HG03095 (cell line): Measurements from ENCODE around the gene ST3GAL6.
"Not testable (repeated sequence)": the region's sequence is repeated elsewhere in the genome, so short reads cannot be mapped to it uniquely, and the experiment has no call there.

Source experiments
- ATAC-seq: cut with Tn5 transposase; IDR thresholded peaks from one replicate; pipeline ENCODE4 v1.9.1; 2021; ENCODE audit warnings: moderate library complexity; ENCODE audit not compliant: unreplicated experiment

Gene ST3GAL6

DNA sequence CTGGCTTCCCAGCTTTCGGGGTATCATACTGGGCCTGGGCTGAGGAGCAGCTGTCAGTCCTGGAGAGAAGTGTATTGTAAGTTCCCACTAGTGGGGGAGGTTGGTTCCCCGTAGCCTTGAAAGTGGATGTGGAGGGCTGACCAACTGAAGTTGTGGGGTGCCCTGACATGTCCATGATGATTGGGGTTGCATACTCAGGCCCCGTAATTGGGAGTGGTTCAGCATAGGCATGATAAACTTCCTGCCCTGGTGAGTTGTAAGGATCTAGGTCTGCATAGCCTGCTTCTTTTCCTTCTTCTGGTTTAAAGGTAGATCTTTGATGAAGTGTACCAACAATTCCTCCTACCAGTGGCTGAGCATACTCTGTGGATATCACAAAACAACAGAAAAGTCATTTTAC, 36.3 kb downstream of the ST3GAL6 start:
- no peak for ATAC-seq

DNA sequence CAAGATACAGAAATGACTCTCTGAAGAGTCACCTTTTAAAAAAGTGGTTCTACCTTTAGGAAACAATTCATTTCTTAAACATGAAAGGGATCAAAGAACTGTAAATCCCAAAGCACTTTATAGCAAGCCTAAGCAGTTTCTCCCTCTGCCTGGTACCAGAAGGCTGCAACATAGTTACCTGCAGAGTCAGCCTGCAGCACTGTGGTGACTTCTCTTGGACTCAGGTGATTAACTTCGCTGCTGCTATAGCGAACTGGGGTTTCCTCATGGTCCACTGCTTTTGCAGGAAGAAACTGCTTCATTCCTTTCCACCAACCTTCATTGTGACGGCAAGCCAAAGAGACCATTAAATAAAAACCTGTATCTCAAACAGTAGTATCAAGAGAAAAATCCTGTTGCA, 37.3 kb downstream of the ST3GAL6 start:
- ATAC-seq, result no peak

DNA sequence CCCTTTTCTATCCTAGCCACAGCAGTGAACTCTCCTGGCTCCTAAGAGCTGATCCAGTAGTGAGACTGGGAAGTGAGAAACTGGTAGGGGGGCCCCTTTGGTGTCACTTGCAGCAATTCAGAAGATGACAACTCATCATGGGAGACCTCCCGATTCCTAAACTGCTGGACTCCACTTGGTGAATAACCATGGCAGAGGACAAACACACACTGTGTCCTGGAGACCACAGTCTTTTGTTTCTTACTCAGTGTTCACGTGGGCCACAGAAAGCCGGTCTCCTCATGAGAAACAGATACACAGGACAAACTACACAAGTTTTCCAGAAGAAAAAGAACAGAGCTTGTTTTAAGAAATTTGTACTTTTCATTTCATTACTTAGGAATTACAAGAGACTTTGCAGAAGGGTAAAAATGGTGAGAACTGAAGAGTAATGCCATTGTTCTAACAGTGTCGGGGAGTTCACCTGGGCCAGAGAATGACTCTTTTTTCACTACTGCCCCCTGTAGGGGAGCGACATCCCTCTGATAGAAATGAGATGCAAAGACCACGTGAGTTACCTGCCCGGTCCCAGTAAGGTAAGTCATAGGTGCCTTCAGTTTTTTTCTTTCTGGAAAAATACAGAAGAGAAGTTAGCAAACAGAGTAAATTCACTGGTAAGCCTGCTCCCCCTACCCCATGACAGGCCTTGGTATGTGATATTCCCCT, 38.1 kb downstream of the ST3GAL6 start:
- ATAC-seq, result no peak

DNA sequence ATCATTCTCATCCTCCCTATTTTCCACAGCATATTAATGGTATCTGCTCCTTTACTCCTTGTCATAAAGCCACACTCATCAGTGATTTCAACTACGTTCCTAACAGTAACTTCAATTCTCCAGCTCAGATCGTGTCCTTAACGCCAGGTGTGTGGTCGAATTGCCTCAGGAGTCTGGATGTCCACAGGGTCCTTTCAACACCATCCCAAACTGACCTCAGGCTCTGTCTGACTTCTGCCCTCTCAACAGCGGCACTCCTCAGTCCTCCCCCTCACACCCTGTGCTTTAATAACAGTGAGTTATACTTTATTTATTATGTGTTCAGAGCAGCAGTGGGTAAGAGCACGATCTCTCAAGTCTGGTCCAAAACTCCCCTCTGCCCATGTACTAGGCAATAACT, 42.4 kb downstream of the ST3GAL6 start:
- ATAC-seq, result no peak

GRCh38 chr3:98806521-98806920, 43.4 kb downstream of the ST3GAL6 start:
- no peak for ATAC-seq

GRCh38 chr3:98807011-98807410, 43.9 kb downstream of the ST3GAL6 start:
- ATAC-seq, result no peak

DNA sequence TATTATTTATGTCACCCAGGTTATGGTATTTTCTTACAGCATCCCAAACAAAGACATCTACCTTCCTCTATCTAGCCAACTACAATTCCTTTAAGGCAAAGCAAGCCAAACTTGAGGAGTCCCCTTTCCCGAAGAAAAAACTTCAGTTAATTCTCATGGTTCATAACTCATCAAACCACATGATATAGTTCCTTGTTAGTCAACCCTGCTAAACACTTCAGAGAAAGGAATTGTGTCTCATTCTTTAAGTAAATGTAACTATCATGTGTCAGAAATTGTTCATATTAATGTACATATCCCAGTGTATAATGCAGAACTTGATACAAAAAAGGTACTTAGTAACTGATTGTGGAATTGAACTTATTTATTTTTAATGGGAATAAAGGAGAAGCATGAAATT, 44.4 kb downstream of the ST3GAL6 start:
- no peak for ATAC-seq

DNA sequence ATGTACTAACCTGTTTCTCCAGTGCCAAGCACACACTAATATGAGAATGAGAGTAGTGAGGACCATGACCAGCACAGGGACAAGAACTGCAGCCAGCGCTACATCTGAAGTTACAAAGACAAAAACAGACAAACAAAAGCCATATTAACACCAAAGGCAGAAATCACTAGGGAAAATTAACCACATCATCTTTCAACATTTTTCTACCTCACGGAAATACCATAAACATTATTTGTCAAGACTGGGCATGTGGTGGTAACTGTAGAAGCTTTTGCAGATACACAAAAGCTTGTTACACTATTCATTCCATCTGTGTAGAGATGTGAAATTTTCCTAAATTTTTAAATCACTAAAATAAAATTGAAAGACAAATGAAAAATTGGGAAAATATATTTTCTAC, 44.9 kb downstream of the ST3GAL6 start:
- no peak for ATAC-seq

DNA sequence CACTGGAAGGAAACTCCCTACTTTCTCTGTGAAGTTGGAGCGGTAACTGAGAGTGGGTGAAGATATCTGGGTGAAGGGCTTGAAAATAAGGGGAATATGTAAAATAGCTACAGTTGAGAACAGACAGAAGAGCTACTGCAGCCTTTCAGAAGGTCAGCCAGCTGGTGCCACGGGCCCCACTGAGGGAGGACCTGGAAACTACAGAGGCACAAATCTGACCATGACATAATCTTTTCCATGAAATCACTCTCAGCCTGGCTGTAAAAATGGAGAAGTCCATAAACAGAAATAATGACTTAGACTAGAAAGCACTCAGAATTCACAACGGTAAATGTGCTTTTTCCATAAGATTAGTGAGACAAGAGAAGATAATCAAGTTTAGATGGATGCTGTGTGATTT, 46.4 kb downstream of the ST3GAL6 start:
- ATAC-seq, result no peak

DNA sequence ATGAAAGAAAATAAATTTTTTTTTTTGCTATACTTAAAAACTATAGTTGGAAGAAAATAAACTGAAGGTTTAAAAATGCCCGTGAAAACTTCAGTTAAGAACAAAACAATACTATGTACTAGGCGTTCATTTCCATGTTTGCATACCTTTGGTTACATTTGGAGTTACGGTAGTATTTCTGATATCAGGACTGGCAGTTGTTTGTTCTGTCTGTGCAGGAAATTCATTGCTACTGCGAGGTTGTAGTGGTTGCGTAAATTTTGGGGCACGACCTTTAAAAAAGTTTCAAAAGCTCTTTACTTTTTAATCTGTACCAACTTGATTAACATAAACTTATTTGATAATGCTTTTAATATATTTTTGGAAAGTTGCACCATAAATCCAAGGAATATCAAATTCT, 47.9 kb downstream of the ST3GAL6 start:
- ATAC-seq, result no peak

GRCh38 chr3:98812851-98813374, 49.8 kb downstream of the ST3GAL6 start:
- no peak for ATAC-seq

GRCh38 chr3:98814817-98815420, 51.8 kb downstream of the ST3GAL6 start:
- ATAC-seq, result no peak

DNA sequence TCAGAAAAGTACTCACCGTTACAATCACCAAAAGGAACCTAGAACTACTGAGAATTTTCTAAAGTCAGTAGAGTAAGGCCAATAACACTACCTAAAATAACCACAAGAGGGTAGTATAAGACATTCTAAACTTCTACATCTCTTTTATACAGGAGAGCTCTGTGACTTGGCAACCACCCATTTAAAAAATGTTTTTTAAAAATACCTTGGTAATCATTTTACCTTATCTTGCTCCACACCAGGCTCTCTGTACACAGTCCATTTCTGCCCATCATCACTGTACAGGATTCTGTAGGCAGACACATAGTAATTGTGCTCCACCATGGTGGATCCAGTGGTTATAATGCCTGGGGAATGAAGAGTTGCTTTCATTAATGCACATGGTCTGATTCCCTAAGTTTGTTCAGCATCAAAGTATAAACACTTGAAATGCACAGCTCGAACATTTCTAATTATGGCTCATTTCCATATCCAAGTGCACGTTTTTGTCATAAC, 54.5 kb downstream of the ST3GAL6 start:
- peak; percentile 78 for ATAC-seq

DNA sequence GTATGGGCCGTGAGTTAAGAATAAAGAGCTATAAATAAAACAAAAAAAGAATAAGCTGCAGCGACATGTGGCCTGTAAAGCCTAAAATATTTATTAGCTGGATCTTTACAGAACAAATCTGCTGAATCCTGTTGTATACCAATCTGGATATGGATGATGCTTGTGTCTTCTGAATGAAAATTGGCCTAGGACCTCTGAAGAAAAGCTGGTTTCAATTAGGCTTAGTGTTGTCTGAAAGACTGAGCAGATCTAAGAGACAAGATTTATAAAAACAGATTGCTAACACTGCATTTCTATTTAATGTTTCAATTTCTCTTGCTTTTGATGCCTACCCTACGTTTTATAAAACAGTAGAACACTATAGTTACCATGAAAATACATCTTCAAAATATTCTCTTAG, 57.9 kb downstream of the ST3GAL6 start:
- no peak for ATAC-seq

- ATAC-seq, result no peak
Measured at GRCh38 chr3:98823791-98824190, 60.7 kb downstream of the ST3GAL6 start.

GRCh38 chr3:98824256-98824655, 61.1 kb downstream of the ST3GAL6 start:
- ATAC-seq, result no peak

DNA sequence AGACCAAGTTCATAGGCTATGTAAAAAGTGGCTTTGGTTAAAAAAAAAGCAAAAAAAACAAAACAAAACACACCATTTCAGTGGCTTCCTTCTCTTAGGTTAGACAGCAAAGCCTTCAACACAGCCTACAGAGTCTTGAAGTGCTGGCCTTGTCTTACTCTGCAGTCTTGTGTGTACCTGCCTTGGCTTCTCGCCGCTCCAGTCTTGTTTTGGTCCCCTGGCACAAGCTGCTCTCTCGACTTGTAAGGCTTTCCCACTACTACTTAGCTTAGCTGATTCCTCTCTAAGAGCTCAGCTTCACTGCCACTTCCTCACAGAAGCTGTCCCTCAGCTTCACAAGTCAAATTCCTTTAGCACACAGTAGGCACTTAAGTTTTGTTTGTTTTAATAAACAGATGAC, 63.0 kb downstream of the ST3GAL6 start:
- ATAC-seq, result no peak

DNA sequence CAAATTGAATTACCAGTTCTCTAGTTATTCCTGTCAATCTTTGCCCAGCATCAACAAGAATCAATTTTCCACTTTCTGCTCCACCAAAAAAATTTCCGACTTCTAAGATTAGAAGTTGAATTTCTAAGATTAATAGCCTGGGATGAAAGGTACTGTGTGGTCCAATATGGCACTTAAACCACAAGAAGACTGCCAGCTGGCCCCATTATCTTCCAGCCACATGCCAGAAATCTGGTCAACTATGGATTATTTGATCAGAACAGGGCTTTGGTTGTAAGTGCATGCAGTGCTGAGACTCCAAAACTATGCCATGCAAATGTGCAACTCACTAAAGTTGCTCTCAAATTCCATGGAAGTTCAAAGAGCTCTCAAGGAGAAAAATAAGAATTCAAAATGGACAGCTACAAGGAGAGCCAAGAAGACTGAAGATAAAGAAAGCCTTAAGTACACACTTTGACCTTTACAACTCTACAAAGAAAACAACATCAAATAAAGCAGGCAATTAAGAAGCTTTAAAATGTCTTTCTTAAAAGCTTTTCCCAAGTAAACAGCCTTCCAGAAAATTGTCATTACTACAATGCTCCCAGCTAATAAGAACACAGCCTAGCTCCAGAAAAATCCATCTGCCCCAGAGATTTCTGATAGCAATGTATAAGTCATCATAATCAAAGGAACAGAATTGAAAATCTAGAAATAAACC, 64.2 kb downstream of the ST3GAL6 start:
- no peak for ATAC-seq

DNA sequence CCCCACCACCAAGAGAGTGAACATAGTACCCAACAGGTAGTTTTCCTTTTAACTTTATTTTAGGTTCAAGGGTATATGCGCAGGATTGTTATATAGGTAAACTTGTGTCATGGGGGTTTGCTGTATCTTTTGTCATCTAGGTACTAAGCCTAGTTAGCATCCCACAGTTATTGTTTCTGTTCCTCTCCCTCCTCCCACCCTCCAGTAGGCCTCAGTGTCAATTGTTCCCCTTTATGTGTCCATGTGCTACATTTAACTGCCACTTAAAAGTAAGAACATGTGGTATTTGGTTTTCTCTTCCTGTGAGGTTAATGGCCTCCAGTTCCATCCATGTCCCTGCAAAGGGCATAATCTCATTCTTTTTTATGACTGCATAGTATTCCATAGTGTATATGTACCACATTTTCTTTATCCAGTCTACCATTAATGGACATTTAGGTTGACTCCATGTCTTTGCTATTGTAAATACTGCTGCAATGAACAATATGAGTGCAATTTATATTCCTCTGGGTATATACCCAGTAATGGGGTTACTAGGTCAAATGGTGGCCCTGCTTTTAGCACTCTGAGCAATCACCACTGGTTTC, 66.2 kb downstream of the ST3GAL6 start:
- no peak for ATAC-seq

GRCh38 chr3:98831060-98831459, 67.9 kb downstream of the ST3GAL6 start:
- not testable (repeated sequence) for ATAC-seq

DNA sequence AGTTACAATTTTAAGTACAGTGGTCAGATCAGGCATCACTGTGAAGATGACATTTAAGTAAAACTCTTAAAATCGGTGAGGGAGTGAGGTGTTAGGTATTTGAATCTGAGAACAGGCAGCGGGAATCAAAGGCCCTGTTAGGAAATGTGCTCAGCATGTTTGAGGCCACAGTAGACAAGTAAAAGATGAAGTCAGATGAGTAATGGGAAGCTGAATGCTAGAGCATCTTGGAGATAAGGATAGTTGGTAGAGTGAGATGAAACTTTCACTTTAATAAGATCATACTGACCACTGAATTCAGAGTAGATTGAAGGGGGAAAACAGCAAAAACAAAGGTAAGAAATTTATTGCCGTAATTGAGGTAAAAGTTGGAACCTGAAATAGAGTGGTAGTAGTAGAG, 76.7 kb downstream of the ST3GAL6 start:
- ATAC-seq, result no peak
